GM12891 (cell line): ENCODE measurements around the gene SLC30A9.

ENCODE experiments used
- POLR2A ChIP-seq: IDR thresholded peaks from 2 replicates; pipeline ENCODE4 v1.6.1; 2011; ENCODE audit warnings: low read depth, low read length, control low read depth
- POLR2AphosphoS5 ChIP-seq: IDR thresholded peaks from 2 replicates; pipeline ENCODE4 v1.6.1; 2011; ENCODE audit warnings: low read depth, low read length, control low read depth

DNA sequence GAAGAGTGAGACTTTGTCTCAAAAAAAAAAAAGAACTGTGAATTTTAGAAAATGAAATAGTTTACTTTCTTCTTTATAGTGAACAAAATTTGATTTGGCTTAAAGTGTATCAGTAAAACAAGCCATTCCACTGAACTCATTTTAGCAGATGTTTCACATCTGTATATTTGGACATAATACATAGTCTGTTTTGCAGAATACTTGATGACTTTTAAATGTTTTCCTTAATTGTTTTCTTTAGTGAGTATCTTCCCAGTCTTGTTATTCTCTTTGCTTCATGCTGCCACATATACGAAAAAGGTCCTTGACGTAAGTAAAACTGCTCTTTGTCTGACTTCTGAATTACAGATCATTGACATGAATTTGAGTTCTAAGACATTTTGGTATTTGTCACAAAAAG lies 46.8 kb upstream of the SLC30A9 start:
- TF ChIP-seq POLR2A (no peak), POLR2AphosphoS5 (no peak)
